Lung (tissue), 12 donors: ENCODE measurements around the gene AKAP6. TPM values are rescaled to one million over a fixed set of nuclear protein-coding genes. Genes with fewer than 3 reads are reported as not detected.
A peak's percentile ranks its signal among the peaks of the same experiment; 100 is the strongest.

Source experiments
- ATAC-seq: fragments of 200-7000 bp; cut with Tn5 transposase; one replicate; pipeline ENCODE4 v1.9.1; 2020; ENCODE audit warnings: moderate number of reproducible peaks; ENCODE audit not compliant: insufficient read depth, low FRiP score
- DNase-seq, 3 donors: peaks; one replicate each; pipeline ENCODE4 v3.0.0-alpha.2; 2013 to 2017
- H3K27ac ChIP-seq, 2 donors: one replicate each; pipeline ENCODE4 v1.5.1; 2013; ENCODE audit warnings: mild to moderate bottlenecking in 2 of 2, moderate library complexity in 2 of 2, control low read depth in 1 of 2, inconsistent platforms in 1 of 2, low read depth in 1 of 2, low read length in 1 of 2
- H3K27me3 ChIP-seq, 3 donors: one replicate each; pipeline ENCODE4 v1.5.1; 2013; ENCODE audit warnings: low read length in 2 of 3; ENCODE audit not compliant: control insufficient read depth in 3 of 3, insufficient read depth in 3 of 3
- H3K36me3 ChIP-seq, 4 donors: one replicate each; pipeline ENCODE4 v1.5.1; 2013; ENCODE audit warnings: low read length in 4 of 4, mild to moderate bottlenecking in 1 of 4, moderate library complexity in 1 of 4; ENCODE audit not compliant: control insufficient read depth in 4 of 4, insufficient read depth in 4 of 4
- H3K4me1 ChIP-seq, 5 donors: one replicate each; pipeline ENCODE4 v1.5.1; 2013; ENCODE audit warnings: low read length in 5 of 5, mild to moderate bottlenecking in 2 of 5, moderate library complexity in 1 of 5; ENCODE audit not compliant: control insufficient read depth in 5 of 5, insufficient read depth in 5 of 5
- H3K4me3 ChIP-seq: one replicate; pipeline ENCODE4 v1.5.1; 2013; ENCODE audit warnings: mild to moderate bottlenecking, control low read depth, moderate library complexity
- H3K9ac ChIP-seq, 2 donors: one replicate each; pipeline ENCODE4 v1.5.1; 2013; ENCODE audit warnings: low read length in 2 of 2, control low read depth in 1 of 2; ENCODE audit not compliant: insufficient read depth in 1 of 2
- H3K9me3 ChIP-seq, 4 donors: one replicate each; pipeline ENCODE4 v1.5.1; 2013; ENCODE audit warnings: low read length in 3 of 4, mild to moderate bottlenecking in 1 of 4, moderate library complexity in 1 of 4; ENCODE audit not compliant: control insufficient read depth in 4 of 4, insufficient read depth in 3 of 4
- CTCF ChIP-seq: IDR thresholded peaks from 2 replicates; pipeline ENCODE4 v1.5.1; 2012; ENCODE audit warnings: mild to moderate bottlenecking; ENCODE audit errors: control extremely low read depth, extremely low read depth
- WGBS, 2 donors: extraction: QIAGEN DNeasy Blood & Tissue Kit; methylation state at CpG; one replicate each; pipeline ENCODE4 v1.1.7; 2013; 5-methylcytosine and 5-hydroxymethylcytosine counted together
- polyA plus RNA-seq, 2 donors: library from polyadenylated mRNA; stranded (reverse); fragments of 200-250 nt; gene quantifications; one replicate each; pipeline ENCODE4 v1.2.1, GENCODE V29; 2013
- total RNA-seq, 2 donors: library from RNA; depleted of rRNA in 1 of 2; stranded (reverse); fragments of >200 nt in 1 of 2; gene quantifications; one replicate each; pipeline ENCODE4 v1.2.1, GENCODE V29; 2014 to 2021
- donor health status: control.
- donor health status: control.
- donor health status: Bipolar disorder and iron deficiency.
- donor health status: healthy.
- donor health status: DM: yes; HTN: yes; CAD: no.

Gene AKAP6
- total and polyA plus RNA-seq, 4 donors = 1.5 to 27.1 (median 7.7) TPM

- no peak for TF ChIP-seq CTCF
- no peaks in the 10 kb centered on the region for H3K9me3 ChIP-seq
- peak overlapping the region; percentile 32 to 94 for H3K27ac ChIP-seq
- H3K4me1 ChIP-seq = peaks cover 0 to 9% (median 0%) of the 10 kb centered on the region in 5 donors
- H3K9ac ChIP-seq = no peak overlapping the region
- no peak overlapping the region for H3K4me3 ChIP-seq
- peak; percentile 44 to 69 (median 58) for DNase-seq
- H3K36me3 ChIP-seq = no peaks in the 10 kb centered on the region
- H3K27me3 ChIP-seq = no peaks in the 10 kb centered on the region
- ATAC-seq = peak; percentile 41
- WGBS, 2 donors = 50 to 66% methylated on average over 10 of the region's 10 CpGs
Observed at GRCh38 chr14:32509632-32510187, 180.6 kb downstream of the AKAP6 start.

GRCh38 chr14:32510815-32511214 lies 181.7 kb downstream of the AKAP6 start:
- no peak for TF ChIP-seq CTCF
- ATAC-seq = no peak
- H3K9me3 ChIP-seq = no peaks in the 10 kb centered on the region
- no peak for DNase-seq
- H3K27ac ChIP-seq = peak overlapping the region in 1 of 2 donors; percentile 63
- H3K9ac ChIP-seq = no peak overlapping the region
- WGBS, 2 donors = 64 to 71% methylated on average over 3 of the region's 3 CpGs
- no peak overlapping the region for H3K4me3 ChIP-seq
- no peaks in the 10 kb centered on the region for H3K36me3 ChIP-seq
- H3K4me1 ChIP-seq = peaks cover 0 to 8% (median 0%) of the 10 kb centered on the region in 5 donors
- H3K27me3 ChIP-seq = no peaks in the 10 kb centered on the region

GRCh38 chr14:32512348-32512747 lies 183.2 kb downstream of the AKAP6 start:
- Histone ChIP-seq H3K4me1 (peaks cover 0 to 8% (median 0%) of the 10 kb centered on the region in 5 donors), H3K4me3 (no peak overlapping the region), H3K9ac (no peak overlapping the region), H3K27ac (peak overlapping the region in 1 of 2 donors; percentile 66), H3K27me3 (no peaks in the 10 kb centered on the region), H3K9me3 (no peaks in the 10 kb centered on the region), H3K36me3 (no peaks in the 10 kb centered on the region)
- no peak for DNase-seq
- ATAC-seq = no peak
- no peak for TF ChIP-seq CTCF
- 77 to 80% methylated on average over 3 of the region's 3 CpGs for WGBS, 2 donors

GRCh38 chr14:32512813-32513212 lies 183.7 kb downstream of the AKAP6 start:
- no peak for ATAC-seq
- H3K9me3 ChIP-seq = no peaks in the 10 kb centered on the region
- TF ChIP-seq CTCF = no peak
- H3K4me3 ChIP-seq = no peak overlapping the region
- DNase-seq = no peak
- peaks cover 0 to 6% (median 0%) of the 10 kb centered on the region in 5 donors for H3K4me1 ChIP-seq
- H3K9ac ChIP-seq = no peak overlapping the region
- H3K27me3 ChIP-seq = no peaks in the 10 kb centered on the region
- no peaks in the 10 kb centered on the region for H3K36me3 ChIP-seq
- H3K27ac ChIP-seq = peak overlapping the region in 1 of 2 donors; percentile 66
